ENCODE data around the gene PLCH1.

- TF ChIP-seq CTCF (conservative IDR thresholded peaks at IDR 0.05 in 1 of 2, IDR thresholded peaks at IDR 0.05 in 1 of 2; ENCODE audit: low read depth in 1 of 2, low read length in 2 of 2) (no peak), EZH2 (IDR thresholded peaks at IDR 0.05; ENCODE audit: low read length, missing control alignments) (no peak)
Observed at GRCh38 chr3:155640098-155640497, 104.8 kb downstream of the PLCH1 start.
